AG08396 (cell line): Measurements from ENCODE around the gene CENPP.

Source experiments
- DNase-seq: peaks from one replicate; pipeline ENCODE4 v3.0.0; 2012; ENCODE audit warnings: low spot score, mixed read lengths

CENPP gene

DNA sequence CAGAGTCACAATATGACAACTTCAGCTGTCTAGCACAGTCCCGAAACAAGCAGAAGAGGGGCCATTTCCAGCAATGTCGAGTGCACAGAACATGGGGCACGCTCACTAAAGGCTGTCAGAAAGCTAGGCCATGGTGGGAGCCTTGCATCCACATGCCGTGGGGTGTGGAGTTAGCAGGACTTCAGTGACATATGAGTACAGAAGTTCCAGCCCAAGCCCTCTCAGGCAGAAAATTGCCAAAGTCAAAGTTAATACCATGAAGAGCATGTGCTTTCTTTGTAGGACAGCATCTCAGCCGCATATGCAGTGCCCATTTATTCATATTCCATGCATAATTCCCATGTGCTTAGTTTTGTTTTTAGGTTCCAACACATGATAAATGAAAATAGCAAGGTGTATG is 183.3 kb downstream of the CENPP start:
- DNase-seq: no peak

DNA sequence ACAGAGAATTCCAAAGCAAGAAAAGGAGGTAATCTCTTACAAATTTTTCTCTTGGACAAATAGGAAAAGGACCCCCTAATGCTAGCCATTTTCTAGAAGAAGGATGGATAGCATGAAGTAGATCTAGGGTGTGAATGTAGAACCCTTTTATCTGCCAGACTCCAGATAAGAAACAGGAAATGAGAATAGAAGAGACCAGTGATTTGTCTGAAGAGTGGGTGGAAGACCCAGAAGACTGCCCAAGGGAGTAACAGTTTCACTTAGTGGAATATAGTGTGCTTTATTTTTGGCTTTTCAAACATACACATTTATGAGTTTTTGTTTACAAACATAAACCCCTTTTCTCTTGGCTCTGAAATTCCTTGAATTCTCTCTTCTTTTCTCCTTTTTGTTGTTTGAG is 185.0 kb downstream of the CENPP start:
- no peak for DNase-seq

DNA sequence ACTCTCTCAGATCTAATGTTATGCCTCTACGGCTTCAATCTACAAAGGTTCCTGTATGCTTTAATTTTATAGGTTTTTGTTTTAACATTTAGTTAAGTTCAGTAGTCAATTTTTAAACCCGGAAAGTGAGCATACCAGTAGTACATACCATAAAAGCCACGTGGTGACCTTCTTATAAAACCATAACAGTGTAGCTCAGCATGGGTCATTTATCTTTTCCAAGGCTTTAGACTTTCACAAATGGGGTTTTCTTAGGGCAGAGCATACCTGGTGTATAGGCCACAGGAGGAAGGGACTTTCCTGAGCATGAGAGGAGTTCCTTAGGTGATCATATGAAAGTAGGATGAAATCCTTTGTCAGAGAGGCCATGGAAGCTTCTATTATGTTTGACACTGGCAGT is 186.9 kb downstream of the CENPP start:
- DNase-seq: no peak

DNA sequence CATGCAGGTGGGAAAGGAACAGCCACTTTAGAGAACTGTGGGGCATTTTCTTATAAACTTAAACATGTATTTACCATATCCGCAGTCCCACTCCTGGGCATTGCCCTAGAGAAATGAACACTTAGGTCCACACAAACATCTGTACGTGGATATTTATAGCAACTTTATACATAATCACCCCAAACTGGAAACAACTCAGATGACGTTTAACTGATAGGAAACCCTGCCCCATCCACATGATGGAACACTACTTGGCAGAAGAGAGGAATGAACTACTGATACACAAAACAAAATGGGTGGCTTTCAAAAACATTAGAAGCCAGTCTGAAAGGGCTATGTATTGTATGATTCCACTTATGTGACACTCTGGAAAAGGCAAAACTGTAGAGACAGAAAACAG is 187.6 kb downstream of the CENPP start:
- DNase-seq: no peak

DNA sequence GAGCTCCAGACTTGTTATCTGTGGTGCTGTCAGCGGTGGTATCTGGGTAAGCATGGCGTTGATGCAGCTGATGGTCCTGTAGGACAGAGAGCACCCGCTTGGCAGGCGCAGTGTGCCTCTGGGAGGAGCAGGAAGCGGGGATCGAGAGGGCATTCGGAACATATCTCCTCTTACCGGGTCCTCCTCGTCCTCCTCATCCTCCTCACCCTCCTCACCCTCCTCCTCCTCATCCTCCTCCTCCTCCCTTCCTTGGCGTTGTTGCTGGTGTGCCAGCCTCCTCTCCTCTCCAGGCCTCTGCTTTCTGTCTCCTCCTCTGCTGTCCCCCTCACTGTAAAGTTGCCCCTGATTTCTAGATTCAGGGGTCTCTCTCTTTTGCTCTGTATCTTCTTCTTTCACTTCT is 188.9 kb downstream of the CENPP start:
- no peak for DNase-seq

DNA sequence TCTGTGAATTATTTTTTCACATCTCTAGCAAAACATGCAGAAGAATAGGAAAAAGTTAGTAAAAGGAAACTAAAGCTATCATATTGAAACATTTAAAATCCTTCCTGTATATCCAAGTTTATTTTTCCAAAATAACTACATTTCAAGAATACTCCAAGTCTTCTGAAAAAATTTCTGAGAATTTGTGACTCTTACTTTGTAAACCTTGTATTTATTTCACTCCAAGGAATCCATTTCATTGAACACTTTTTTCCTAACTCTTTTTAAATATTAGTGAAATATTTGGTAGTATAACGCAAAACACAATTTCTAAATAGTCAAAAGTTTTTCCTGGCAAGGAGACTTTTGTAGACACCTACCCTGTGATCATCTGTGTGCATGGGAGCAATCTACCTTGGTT is 190.8 kb downstream of the CENPP start:
- DNase-seq: no peak

DNA sequence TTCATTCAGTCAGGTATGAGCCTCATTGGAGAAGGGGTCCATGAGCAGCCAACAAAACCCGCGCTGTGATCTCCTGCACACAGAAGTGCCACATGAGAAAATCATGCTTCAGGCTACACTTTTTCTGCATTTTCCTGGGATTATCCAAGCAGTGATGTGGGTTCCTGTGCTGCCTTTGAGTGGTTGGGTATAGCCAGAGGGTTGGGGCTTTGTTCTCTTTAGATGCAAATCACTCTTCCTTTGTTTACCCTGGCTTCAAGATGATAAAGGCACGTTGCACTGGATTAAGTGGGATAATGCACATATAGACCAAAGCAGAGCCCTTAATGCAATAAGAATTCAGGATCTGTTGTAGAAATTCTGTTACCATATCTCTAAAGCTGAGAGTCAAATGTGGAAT is 191.3 kb downstream of the CENPP start:
- no peak for DNase-seq

DNA sequence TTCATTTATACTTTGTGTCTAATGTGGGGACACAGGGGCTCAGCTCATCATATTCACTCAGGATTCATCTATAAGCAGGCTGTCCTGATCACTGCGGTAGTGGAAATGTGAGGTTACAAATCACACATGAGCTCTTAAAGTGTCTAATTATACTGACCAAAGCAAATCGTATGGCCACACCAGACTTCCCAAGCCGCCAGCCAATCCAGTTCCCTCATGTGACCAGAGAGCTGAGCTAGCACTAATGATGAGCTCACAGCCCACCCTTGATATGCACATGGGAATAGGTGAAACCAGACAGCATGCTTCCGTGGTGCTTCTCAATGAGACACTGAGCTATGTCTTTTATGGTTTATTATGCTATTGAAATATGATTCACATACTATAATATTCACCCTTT is 192.4 kb downstream of the CENPP start:
- no peak for DNase-seq

DNA sequence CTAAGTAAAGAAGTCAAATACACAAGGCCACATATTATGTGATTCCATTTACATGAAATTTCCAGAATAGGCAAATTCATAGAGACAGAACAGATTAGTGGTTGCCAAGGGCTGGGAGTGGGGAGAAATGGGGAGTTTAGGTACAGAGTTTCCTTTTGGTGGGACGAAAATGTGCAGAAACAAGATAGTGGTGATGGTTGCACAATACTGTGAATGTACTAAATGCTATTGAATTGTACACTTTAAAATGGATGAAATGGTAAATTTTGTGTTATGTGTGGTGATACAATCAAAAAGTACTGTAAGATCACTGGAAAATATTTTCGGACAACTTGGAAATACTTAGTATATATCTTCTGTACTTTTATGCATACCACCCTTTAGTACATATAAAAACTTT is 195.1 kb downstream of the CENPP start:
- DNase-seq: no peak

DNA sequence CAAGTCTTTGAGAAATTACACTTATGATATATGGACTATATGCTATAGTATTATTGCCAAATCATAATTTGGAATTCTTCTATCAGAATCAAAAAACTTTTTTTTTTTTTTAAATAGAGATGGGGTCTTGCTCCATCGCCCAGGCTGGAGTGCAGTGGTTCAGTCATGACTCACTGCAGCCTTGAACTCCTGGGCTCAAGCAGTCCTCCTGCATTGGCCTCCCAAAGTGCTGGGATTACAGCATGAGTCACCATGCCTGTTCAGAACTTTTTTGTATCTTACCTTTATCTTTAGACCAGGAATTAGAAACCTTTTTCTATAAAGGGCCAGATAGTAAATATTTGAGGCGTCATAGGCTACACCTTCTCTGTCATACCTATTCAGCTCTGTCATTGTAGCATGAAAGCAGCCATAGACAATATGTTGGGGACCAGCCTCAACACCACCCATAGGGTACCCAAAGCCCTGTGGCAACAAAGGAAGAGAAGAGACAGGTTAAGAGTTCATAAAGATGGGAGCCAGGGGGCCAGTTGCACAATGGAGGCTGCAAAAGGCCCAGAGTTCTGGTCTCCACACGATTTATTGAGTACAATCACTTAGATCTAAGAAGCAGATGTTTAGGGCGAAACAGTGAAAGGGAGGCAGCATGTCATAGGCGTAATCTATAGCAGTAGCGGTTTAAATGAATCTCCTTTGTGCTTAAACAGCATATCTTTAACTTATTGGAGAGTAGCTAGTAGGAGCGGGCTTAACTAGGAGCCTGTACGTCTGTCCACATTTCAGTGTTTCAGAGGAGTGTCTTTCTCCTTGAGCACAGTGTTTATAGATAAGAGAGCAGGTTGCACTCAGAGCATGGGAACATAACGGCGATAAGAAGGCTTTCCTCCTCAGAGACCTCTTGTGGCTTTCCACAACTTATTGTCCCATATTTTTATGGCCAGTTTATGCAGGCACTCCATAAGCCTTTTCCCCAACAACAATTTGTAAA is 197.5 kb downstream of the CENPP start:
- DNase-seq: no peak

DNA sequence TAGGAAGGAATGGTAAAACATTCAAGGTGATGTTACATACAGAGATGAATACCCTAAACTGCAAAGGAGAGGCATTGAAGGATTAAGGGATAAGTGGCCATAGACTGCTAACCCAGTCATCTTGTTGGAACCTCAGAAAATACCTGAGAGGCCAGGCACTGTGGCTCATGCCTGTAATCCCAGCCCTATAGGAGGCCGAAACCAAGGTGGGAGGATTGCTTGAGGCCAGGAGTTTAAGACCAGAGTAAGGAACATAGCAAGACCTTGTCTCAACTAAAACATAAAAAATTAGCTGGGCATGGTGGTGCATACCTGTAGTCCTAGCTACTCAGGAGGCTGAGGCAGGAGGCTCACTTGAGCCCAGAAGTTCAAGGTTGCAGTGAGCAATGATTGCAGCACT is 199.1 kb downstream of the CENPP start:
- no peak for DNase-seq

DNA sequence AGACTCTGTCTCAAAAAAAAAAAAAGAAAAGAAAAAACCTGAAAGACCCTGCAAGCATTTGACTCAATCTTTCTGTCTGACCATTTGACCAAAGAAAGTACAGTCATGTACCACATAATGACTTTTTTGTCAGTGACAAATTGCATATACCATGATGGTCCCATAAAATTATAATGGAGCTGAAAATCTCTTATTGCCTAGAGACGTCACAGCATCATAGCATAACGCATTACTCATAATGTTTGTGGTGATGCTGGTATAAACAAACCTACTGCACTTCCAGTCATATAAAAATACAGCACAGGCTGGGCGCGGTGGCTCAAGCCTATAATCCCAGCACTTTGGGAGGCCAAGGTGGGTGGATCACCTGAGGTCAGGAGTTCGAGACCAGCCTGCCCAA is 199.6 kb downstream of the CENPP start:
- no peak for DNase-seq

DNA sequence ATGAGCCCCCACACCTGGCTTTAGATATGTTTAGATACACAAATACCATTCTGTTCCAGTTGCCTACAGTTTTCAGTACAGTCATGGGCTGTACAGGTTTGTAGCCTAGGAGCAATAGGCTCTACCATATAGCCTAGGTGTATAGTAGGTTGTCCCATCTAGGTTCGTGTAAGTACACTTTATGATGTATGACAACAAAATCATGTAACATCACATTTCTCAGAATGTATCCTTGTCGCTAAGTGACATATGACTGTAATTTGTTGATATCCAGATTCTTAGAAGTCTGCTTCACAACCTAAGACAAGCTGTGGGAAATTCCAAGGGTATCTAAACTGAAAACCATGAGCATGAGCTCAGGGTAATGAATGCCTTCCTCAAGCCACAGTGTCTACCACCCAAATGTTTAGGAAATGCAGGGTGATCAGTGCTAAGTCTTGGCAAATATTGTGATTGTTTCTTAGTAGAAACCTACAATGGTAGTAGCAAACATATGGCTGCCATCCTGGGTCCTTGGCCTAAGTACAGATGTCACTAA is 201.6 kb downstream of the CENPP start:
- DNase-seq: no peak

DNA sequence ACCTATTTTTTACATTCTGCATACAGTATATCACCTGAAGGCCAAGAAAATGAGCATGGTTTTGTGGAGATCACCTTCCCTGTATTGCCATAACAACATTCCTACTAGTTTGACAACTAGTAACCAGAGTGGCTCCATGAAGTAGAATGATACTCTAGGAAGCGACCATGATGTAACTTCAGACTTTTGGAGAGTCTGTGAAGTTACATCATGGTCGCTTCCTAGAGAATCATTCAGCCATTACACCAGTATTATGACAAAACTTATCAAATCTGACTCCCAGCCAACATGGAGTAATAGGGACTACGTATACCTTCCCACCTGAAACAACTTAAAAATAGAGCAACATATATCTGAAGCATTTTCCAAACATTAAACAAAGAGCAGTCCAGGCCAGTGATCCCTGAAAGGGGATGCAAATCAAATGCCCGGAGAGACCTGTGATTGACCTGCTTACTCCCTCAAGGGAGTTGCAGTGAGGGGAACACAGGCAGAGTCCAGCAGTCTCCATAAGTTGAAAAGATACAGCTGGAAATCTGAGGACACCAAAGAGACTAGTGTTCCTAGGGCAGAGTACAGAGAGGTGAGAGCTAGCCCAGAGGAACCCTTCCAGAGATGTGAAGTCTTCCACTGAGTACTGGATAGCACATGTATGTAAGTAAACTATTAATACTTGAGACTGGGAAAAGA is 202.2 kb downstream of the CENPP start:
- no peak for DNase-seq

DNA sequence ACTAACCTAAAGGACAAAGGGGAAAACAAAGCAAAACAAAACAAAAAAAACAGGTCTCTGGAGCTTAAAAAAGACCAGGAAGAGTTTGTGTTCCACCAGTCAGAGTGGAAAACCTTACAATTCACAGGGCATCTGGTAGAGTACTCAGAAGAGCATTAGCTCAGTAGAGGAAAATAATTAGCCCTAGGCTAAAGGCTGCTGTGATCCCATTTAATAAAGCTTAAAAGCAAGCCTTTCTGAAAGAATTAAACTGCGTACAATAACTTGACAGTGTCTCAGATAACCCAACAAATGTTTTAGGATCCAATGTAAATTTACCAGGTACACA is 202.7 kb downstream of the CENPP start:
- no peak for DNase-seq

DNA sequence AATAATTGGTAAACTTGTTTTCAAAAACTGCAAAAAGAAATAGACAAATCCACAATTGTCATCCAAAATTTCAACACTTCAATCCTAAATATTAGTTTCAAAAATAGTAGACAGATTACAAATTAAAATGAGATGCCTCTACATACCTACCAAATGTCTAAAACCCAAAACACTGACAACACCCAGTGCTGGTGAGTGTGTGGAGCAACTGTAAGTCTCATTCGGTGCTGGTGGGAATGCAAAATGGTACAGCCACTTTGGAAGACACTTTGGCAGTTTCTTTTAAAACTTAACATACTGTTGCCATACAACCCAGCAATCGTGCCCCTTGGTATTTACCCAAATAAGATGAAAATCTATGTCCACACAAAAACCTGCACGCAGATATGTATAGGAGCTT is 203.4 kb downstream of the CENPP start:
- no peak for DNase-seq

DNA sequence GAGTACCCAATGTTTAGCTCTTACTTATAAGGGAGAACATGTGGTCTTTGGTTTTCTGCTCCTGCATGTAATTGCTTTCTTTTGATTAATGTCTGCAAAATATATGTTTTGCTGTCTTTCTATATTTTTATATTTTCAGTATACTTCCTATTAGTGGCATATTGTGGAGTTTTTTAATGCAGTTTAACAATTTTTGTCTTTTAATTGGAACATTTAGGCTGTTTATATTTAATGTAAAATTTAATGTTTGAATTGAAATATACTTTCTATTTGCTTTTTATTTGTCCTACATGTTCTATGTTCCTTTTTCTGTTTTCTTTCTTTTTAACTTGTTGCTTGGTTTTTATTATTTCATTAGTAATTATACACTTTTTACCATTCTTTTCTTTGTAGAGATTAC is 205.1 kb downstream of the CENPP start:
- no peak for DNase-seq

DNA sequence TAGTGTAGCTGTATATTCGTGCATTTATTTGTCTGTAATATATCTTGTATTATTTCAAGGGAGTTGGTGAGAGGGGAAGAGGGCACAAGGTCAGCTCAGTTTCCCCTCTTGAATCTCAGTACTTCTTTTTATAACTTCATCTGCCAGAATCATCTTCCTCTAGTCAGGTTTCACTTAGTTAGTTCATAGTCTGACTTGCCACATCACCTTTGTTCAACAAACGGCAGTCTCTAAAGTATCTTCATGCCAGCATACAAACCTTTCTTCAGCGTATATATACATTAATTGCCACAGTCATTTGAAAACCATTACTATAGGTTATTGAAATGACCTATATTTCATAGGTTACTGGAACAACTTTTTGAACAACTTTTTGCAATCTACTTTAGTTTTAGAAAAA is 208.5 kb downstream of the CENPP start:
- no peak for DNase-seq

DNA sequence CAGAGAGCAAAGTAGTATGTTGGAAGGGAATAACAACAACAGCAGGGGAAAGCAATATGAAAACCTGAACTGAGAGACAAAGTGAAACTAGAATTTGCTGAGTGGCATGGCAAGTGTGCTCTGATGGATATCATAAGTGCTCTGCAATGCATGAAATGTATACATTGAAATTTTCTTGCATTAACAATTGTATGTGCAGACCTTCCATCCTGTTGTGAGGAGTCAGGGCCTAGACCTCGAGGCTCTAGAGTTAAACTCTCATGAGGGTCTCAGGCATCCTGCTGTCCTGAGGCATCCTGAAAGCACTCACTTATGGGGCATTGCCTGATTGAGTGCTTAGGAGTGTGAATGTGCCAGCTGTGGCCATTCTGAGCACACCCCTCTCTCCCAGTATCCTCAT is 208.9 kb downstream of the CENPP start:
- DNase-seq: no peak

DNA sequence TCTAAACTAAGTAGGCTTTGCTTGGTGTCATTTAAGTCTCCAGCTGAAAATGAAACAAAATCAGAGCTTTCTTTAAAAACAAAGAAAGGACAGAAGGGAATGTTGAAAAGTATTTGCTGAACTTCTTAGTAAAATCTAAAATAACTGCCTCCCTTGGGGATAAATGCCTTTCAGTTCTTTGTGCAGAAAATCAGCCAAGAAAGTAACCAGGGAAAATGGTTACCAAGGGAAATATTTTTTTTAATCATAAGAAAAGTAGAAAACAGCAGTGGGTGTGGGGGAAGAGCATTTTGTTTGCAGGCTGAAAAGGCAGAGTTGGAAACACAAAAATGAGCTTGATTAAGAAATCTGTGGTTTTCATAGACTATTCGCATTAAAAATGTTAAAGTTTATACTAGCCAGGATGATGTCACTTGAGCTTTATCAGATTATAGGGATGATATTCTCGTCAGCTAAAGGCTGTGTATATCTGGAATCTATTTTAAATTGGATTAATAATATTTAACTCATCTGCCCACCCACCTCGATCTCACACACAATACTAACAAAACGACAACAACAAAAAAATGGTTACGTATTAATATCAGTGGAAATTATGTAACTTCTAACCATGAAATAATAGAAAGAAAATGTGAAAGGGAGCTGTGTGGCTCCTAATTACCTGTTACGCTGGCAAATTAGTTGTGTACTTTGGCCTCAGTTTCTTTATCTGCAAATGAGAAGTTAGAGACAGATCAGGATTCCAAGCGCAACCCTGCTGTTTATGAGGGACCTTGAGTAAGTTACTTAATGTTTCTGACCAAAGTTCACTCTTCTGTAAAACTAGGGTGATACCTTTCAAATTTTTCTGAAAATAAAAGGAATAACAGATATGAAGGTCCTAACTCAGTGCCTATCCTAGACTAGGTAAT is 210.4 kb downstream of the CENPP start, which contains the start of gene ECM2:
ECM2 (minus strand) TSS at position 51 of the 911 bp plus-strand sequence. CDS start 13,124 bp downstream, outside the sequence.
- DNase-seq: peak; percentile 9

DNA sequence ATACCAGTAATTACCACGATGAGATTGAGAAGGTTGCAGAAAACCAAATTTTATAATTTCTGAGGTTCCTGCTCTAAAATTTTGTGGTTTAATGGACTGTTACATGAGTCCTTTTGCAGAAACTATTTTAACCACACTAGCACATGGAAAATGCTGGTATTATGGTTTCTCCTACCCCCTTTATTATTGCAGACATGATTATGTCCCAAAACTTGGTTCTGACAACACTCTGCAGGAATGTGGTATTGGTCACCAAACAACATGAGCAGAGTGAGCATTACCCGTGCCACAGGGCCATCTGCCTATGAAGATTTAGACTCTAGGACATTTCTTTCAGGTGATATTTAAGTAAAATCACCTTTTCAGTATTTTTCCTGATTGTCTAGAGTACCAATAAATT is 212.8 kb downstream of the CENPP start:
- peak; percentile 62 for DNase-seq

DNA sequence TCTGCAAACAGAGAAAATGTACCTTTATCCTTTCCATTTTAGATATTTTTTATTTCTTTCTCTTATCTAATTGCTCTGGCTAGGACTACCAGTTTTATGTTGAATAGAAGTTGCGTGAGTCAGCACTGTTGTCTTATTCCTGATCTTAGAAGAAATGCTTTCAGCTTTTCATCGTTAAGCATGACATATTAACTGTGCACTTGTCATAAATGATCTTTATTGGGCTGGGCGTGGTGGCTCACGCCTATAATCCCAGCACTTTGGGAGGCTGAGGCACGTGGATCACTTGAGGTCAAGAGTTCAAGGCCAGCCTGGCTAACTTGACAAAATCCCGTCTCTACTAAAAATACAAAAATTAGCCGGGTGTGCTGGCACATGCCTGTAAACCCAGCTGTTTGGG is 218.2 kb downstream of the CENPP start:
- DNase-seq: no peak
